AG08395 (cell line): ENCODE measurements around the gene CCDC188.

Experiments
- DNase-seq: peaks from one replicate; pipeline ENCODE4 v3.0.0; 2012; ENCODE audit warnings: mixed read lengths, low spot score

Gene CCDC188

GRCh38 chr22:20105456-20106204 lies 45.2 kb downstream of the CCDC188 start:
- DNase-seq = no peak

DNA sequence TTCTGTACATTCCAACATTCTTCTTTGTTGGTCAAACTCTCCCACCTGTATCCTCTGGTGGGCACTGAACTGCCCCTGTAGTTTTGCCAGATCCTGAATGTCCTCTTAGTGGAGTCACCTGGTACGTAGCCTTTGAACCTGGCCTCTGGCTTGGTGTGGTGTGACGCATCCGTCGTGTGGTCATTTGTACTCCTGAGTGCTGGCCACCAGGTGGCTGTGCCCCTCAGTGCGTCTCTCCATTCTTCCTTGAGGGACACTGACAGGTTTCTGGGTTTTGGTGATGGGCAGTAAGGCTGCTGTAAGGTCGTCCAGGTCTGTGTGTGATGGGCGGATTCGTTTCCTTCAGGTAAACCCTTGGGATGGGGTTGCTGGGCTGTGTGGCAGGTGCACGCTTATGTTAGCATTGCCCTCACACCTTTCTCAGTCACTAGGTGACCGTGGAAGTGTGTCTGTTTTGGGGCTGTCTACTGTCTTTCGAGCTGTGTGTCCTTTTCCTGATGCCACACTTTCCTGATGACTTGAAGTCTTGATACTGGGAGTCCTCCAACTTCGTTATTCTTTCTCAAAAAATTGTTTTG lies 48.6 kb downstream of the CCDC188 start:
- no peak for DNase-seq

GRCh38 chr22:20101638-20102037 lies 49.2 kb downstream of the CCDC188 start:
- no peak for DNase-seq

GRCh38 chr22:20099099-20099711 lies 51.6 kb downstream of the CCDC188 start:
- DNase-seq = no peak
